Measurements from ENCODE around the gene HCRTR1.
A peak's percentile ranks its signal among the peaks of the same experiment; 100 is the strongest.
"Not testable (repeated sequence)": the region's sequence is repeated elsewhere in the genome, so short reads cannot be mapped to it uniquely, and the experiment has no call there.

HCRTR1 gene

DNA sequence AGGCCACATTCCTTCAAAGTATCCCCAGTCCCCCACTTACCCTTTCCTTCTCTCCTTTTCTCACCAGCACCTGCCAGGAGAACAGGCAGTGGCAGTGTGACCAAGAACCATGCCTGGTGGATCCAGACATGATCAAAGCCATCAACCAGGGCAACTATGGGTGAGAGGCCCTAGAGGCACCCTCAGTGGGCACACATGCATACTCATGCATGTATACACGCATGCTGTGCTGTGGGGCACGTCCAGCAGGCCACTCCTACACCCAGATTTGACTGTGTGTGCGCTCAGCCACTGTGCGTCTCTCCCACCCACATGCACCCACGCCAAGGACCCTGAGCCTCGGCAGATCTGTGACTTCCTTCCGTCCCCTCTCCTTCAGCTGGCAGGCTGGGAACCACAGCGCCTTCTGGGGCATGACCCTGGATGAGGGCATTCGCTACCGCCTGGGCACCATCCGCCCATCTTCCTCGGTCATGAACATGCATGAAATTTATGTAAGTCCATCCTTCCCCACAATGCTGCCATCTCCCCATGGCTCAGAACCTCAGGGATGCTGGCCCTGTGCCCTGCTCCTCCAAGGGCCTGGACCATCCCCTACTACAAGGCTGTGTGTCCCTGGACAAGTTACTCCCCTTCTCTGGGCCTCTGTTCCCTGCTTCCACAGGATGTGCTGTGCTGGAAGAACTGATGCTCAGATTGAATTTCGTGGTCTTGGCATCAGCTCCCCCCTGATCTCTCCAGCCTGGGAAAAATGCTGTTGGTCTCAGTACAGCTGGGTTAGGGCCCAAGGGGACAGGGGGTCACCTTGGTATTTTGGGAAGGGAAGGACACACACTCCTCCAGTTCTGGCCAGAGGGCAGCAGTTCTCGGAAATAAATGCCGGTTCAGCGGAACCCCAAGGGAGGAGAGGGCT lies 34.2 kb upstream of the HCRTR1 start:
- Histone ChIP-seq H3K27me3 (ENCODE audit: low read depth, low read length) (no peaks in the 10 kb centered on the region), H3K4me3 (ENCODE audit: low read depth in 1 of 2, low read length in 2 of 2) (no peak overlapping the region), H3K27ac (ENCODE audit: low read length) (peak overlapping the region; percentile 81), H3K36me3 (ENCODE audit: control insufficient read depth in 1 of 2, insufficient read depth in 2 of 2, low read length in 2 of 2) (peaks cover 15 to 22% of the 10 kb centered on the region in 2 donors), H3K4me1 (ENCODE audit: control insufficient read depth in 1 of 2, insufficient read depth in 2 of 2, low read length in 2 of 2) (peaks cover 14 to 64% of the 10 kb centered on the region in 2 donors), H3K9me3 (ENCODE audit: control insufficient read depth in 1 of 2, low read length in 2 of 2) (no peaks in the 10 kb centered on the region)

GRCh38 chr1:31583995-31584868 lies 33.3 kb upstream of the HCRTR1 start:
- Histone ChIP-seq H3K27ac (ENCODE audit: low read length) (peak overlapping the region; percentile 81), H3K9me3 (ENCODE audit: control insufficient read depth in 1 of 2, low read length in 2 of 2) (no peaks in the 10 kb centered on the region), H3K27me3 (ENCODE audit: low read depth, low read length) (no peaks in the 10 kb centered on the region), H3K36me3 (ENCODE audit: control insufficient read depth in 1 of 2, insufficient read depth in 2 of 2, low read length in 2 of 2) (peaks cover 15 to 22% of the 10 kb centered on the region in 2 donors), H3K4me3 (ENCODE audit: low read depth in 1 of 2, low read length in 2 of 2) (no peak overlapping the region), H3K4me1 (ENCODE audit: control insufficient read depth in 1 of 2, insufficient read depth in 2 of 2, low read length in 2 of 2) (peaks cover 16 to 69% of the 10 kb centered on the region in 2 donors)

DNA sequence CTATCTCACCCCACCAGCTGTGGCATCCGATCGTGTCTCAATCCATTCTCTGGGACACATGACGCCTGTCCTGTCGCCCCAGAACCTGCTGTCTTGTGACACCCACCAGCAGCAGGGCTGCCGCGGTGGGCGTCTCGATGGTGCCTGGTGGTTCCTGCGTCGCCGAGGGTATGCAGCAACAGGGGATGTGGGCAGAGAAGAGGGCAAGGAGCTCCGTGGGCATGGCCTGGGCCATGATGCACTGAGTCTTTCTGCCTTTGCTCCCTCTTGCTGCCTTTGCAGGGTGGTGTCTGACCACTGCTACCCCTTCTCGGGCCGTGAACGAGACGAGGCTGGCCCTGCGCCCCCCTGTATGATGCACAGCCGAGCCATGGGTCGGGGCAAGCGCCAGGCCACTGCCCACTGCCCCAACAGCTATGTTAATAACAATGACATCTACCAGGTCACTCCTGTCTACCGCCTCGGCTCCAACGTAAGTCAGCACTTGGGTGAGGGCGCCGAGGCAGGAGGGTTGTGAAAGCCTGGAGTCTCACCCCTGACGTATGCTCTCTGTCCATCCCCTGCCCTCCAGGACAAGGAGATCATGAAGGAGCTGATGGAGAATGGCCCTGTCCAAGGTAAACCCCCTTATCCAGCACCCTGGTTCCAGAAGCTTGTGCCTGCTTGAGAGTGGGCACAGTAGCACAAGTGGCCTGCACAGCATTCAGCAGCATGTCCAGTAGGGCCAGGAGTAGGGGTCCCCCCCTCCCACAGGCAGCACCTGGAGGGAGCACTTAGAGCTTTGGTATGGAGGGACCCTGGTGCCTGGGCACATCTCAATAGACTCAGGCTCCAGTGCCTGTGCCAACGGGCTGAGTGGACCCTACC lies 32.4 kb upstream of the HCRTR1 start:
- Histone ChIP-seq H3K4me3 (ENCODE audit: low read depth in 1 of 2, low read length in 2 of 2) (no peak overlapping the region), H3K27ac (ENCODE audit: low read length) (no peak overlapping the region), H3K4me1 (ENCODE audit: control insufficient read depth in 1 of 2, insufficient read depth in 2 of 2, low read length in 2 of 2) (peaks cover 16 to 64% of the 10 kb centered on the region in 2 donors), H3K36me3 (ENCODE audit: control insufficient read depth in 1 of 2, insufficient read depth in 2 of 2, low read length in 2 of 2) (peaks cover 15 to 22% of the 10 kb centered on the region in 2 donors), H3K27me3 (ENCODE audit: low read depth, low read length) (no peaks in the 10 kb centered on the region), H3K9me3 (ENCODE audit: control insufficient read depth in 1 of 2, low read length in 2 of 2) (no peaks in the 10 kb centered on the region)

DNA sequence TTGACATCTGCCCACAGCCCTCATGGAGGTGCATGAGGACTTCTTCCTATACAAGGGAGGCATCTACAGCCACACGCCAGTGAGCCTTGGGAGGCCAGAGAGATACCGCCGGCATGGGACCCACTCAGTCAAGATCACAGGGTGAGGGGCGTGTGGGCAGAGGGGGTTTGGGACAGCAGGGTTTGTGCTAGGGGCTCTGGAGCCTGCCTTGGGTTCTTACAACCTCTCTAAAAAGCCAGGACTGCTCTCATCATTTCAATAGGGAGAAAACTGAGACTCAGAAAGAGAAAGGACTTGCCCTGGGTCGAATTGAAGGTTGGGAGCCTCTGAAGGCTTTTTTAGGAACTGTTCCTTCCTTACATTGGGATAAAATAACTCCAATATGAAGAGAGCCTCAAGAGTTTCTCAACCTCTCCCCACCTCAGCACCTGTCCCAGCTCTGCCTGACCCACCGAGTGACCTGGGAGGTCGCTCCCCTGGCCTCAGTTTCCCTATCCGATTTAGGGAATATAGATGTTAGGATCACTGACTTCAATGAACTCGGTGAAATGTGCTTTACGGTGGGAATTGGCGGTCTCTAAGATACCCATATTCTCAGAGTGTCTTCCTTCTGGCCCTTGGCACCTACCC lies 31.6 kb upstream of the HCRTR1 start:
- H3K27me3 ChIP-seq (ENCODE audit: low read depth, low read length), result no peaks in the 10 kb centered on the region
- H3K4me1 ChIP-seq (ENCODE audit: control insufficient read depth in 1 of 2, insufficient read depth in 2 of 2, low read length in 2 of 2), result peaks cover 16 to 64% of the 10 kb centered on the region in 2 donors
- peaks cover 15 to 22% of the 10 kb centered on the region in 2 donors for H3K36me3 ChIP-seq (ENCODE audit: control insufficient read depth in 1 of 2, insufficient read depth in 2 of 2, low read length in 2 of 2)
- no peaks in the 10 kb centered on the region for H3K9me3 ChIP-seq (ENCODE audit: control insufficient read depth in 1 of 2, low read length in 2 of 2)
- peak overlapping the region; percentile 31 for H3K27ac ChIP-seq (ENCODE audit: low read length)
- no peak overlapping the region for H3K4me3 ChIP-seq (ENCODE audit: low read depth in 1 of 2, low read length in 2 of 2)

GRCh38 chr1:31586376-31587327 lies 30.8 kb upstream of the HCRTR1 start:
- Histone ChIP-seq H3K4me1 (ENCODE audit: control insufficient read depth in 1 of 2, insufficient read depth in 2 of 2, low read length in 2 of 2) (peaks cover 16 to 63% of the 10 kb centered on the region in 2 donors), H3K27me3 (ENCODE audit: low read depth, low read length) (no peaks in the 10 kb centered on the region), H3K27ac (ENCODE audit: low read length) (peak overlapping the region; percentile 31), H3K9me3 (ENCODE audit: control insufficient read depth in 1 of 2, low read length in 2 of 2) (no peaks in the 10 kb centered on the region), H3K4me3 (ENCODE audit: low read depth in 1 of 2, low read length in 2 of 2) (no peak overlapping the region), H3K36me3 (ENCODE audit: control insufficient read depth in 1 of 2, insufficient read depth in 2 of 2, low read length in 2 of 2) (peaks cover 15 to 22% of the 10 kb centered on the region in 2 donors)

DNA sequence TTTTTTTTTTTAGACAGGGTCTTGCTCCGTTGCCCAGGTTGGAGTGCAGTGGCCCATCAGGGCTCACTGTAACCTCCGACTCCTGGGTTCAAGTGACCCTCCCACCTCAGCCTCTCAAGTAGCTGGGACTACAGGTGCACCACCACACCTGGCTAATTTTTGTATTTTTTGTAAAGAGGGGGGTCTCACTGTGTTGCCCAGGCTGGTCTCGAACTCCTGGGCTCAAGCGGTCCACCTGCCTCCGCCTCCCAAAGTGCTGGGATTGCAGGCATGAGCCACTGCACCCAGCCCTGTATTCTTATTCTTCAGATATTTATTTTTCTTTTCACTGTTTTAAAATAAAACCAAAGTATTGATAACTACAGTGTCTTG lies 30.2 kb upstream of the HCRTR1 start:
- not testable (repeated sequence) for H3K27me3 ChIP-seq (ENCODE audit: low read depth, low read length); H3K4me3 ChIP-seq (ENCODE audit: low read depth in 1 of 2, low read length in 2 of 2); H3K9me3 ChIP-seq (ENCODE audit: control insufficient read depth in 1 of 2, low read length in 2 of 2)
- peak overlapping the region; percentile 79 for H3K27ac ChIP-seq (ENCODE audit: low read length)
- peaks cover 15 to 22% of the 10 kb centered on the region in 2 donors for H3K36me3 ChIP-seq (ENCODE audit: control insufficient read depth in 1 of 2, insufficient read depth in 2 of 2, low read length in 2 of 2)
- peaks cover 16 to 56% of the 10 kb centered on the region in 2 donors for H3K4me1 ChIP-seq (ENCODE audit: control insufficient read depth in 1 of 2, insufficient read depth in 2 of 2, low read length in 2 of 2)

GRCh38 chr1:31587720-31588423 lies 29.6 kb upstream of the HCRTR1 start:
- H3K27me3 ChIP-seq (ENCODE audit: low read depth, low read length), result no peaks in the 10 kb centered on the region
- H3K9me3 ChIP-seq (ENCODE audit: control insufficient read depth in 1 of 2, low read length in 2 of 2), result no peaks in the 10 kb centered on the region
- peak overlapping the region in 1 of 2 donors; percentile 58 for H3K4me3 ChIP-seq (ENCODE audit: low read depth in 1 of 2, low read length in 2 of 2)
- H3K27ac ChIP-seq (ENCODE audit: low read length), result peak overlapping the region; percentile 79
- H3K36me3 ChIP-seq (ENCODE audit: control insufficient read depth in 1 of 2, insufficient read depth in 2 of 2, low read length in 2 of 2), result peaks cover 15 to 21% of the 10 kb centered on the region in 2 donors
- H3K4me1 ChIP-seq (ENCODE audit: control insufficient read depth in 1 of 2, insufficient read depth in 2 of 2, low read length in 2 of 2), result peaks cover 16 to 53% of the 10 kb centered on the region in 2 donors

DNA sequence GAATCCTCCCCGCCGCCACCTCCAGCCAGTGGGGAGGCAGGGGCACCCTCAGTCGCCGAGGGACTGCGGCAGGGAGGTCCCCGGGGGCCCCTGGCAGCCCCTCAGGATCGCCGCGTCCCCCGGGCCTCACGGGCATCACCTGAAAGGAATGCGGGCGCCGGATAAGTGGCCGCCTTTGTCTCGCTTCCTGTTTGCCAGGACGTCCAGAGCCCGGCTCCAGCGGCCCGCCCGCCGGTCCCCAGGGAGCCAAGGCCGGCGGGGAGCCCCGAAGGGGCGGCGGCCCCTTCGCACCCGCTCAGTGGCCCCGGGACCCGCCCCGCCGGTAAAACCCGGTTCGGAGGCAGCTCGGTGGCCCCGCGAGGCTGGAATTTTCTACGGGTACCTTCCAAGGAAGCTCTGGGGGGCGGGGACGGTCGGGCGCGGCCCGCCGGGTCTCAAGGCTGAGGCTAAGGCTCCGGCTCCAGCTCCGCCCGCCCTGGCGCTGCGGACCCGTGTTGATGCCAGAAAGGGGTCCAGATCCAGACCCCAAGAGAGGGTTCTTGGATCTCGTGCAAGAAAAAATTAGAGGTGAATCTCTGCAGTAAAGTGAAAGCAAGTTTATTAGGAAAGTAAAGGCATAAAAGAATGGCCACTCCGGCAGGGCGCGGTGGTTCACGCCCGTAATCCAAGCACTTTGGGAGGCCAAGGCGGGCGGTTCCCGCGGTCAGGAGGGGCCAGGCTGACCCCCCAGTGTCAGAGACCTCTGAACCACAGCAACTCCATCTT lies 28.6 kb upstream of the HCRTR1 start:
- peaks cover 7 to 42% of the 10 kb centered on the region in 2 donors for H3K4me1 ChIP-seq (ENCODE audit: control insufficient read depth in 1 of 2, insufficient read depth in 2 of 2, low read length in 2 of 2)
- H3K4me3 ChIP-seq (ENCODE audit: low read depth in 1 of 2, low read length in 2 of 2), result peak overlapping the region; percentile 33 to 58
- peaks cover 12 to 15% of the 10 kb centered on the region in 2 donors for H3K36me3 ChIP-seq (ENCODE audit: control insufficient read depth in 1 of 2, insufficient read depth in 2 of 2, low read length in 2 of 2)
- peak overlapping the region; percentile 79 for H3K27ac ChIP-seq (ENCODE audit: low read length)
- no peaks in the 10 kb centered on the region for H3K9me3 ChIP-seq (ENCODE audit: control insufficient read depth in 1 of 2, low read length in 2 of 2)
- H3K27me3 ChIP-seq (ENCODE audit: low read depth, low read length), result no peaks in the 10 kb centered on the region
